SKM-1 (cell line): Measurements from ENCODE around the gene CMIP.

Source experiments
- DNase-seq: peaks from one replicate; lab custom pipeline; 2025; ENCODE audit not compliant: unreplicated experiment; lab: John Stamatoyannopoulos, UW

The CMIP gene

GRCh38 chr16:81528256-81528655 is 83.6 kb downstream of the CMIP start:
- no peak for DNase-seq

GRCh38 chr16:81530296-81530721 is 85.7 kb downstream of the CMIP start:
- no peak for DNase-seq

GRCh38 chr16:81530814-81531213 is 86.2 kb downstream of the CMIP start:
- no peak for DNase-seq

- no peak for DNase-seq
These were observed 86.8 kb downstream of the CMIP start for GRCh38 chr16:81531419-81531821.

GRCh38 chr16:81532491-81533174 is 88.0 kb downstream of the CMIP start:
- DNase-seq: no peak

GRCh38 chr16:81533175-81533507 is 88.5 kb downstream of the CMIP start:
- DNase-seq: no peak

GRCh38 chr16:81535679-81536360 is 91.2 kb downstream of the CMIP start:
- no peak for DNase-seq

GRCh38 chr16:81536648-81537047 is 92.0 kb downstream of the CMIP start:
- DNase-seq: no peak

- no peak for DNase-seq
These were observed 93.3 kb downstream of the CMIP start for GRCh38 chr16:81537721-81538561.

- DNase-seq: no peak
These were observed 94.6 kb downstream of the CMIP start for GRCh38 chr16:81539009-81539758.

GRCh38 chr16:81539759-81540472 is 95.3 kb downstream of the CMIP start:
- DNase-seq: no peak

- no peak for DNase-seq
These were observed 96.7 kb downstream of the CMIP start for GRCh38 chr16:81541314-81541713.

GRCh38 chr16:81542609-81543570 is 98.3 kb downstream of the CMIP start:
- DNase-seq: no peak

GRCh38 chr16:81543571-81543970 is 99.0 kb downstream of the CMIP start:
- DNase-seq: no peak

- no peak for DNase-seq
These were observed 99.7 kb downstream of the CMIP start for GRCh38 chr16:81544261-81544660.

- no peak for DNase-seq
These were observed 100.2 kb downstream of the CMIP start for GRCh38 chr16:81544700-81545271.

- DNase-seq: no peak
These were observed 101.1 kb downstream of the CMIP start for GRCh38 chr16:81545470-81546250.

- no peak for DNase-seq
These were observed 102.2 kb downstream of the CMIP start for GRCh38 chr16:81546781-81547180.
